Kidney tubule cell (primary cell): ENCODE measurements around the gene SOX6.
A peak's percentile ranks its signal among the peaks of the same experiment; 100 is the strongest.
"Not testable (repeated sequence)": the region's sequence is repeated elsewhere in the genome, so short reads cannot be mapped to it uniquely, and the experiment has no call there.

Experiments used
- DNase-seq: peaks from one replicate; pipeline ENCODE4 v3.0.0-alpha.2; 2018; ENCODE audit warnings: low spot score

Gene SOX6

GRCh38 chr11:16356057-16356760 lies at the start of gene SOX6:
Gene SOX6, minus strand, starts transcription at chr11:16356546. Its CDS starts 15,298 bp downstream, at chr11:16341248.
- peak; percentile 3 for DNase-seq

GRCh38 chr11:16404781-16405285 lies 48.5 kb upstream of the SOX6 start:
- DNase-seq, result no peak

- DNase-seq, result no peak
Measured at GRCh38 chr11:16403851-16404250, 47.5 kb upstream of the SOX6 start.

GRCh38 chr11:16403448-16403803 lies 47.1 kb upstream of the SOX6 start:
- no peak for DNase-seq

- DNase-seq, result peak; percentile 2
Measured at GRCh38 chr11:16402654-16403447, 46.5 kb upstream of the SOX6 start.

- DNase-seq, result peak; percentile 16
Measured at GRCh38 chr11:16397390-16397789, 41.0 kb upstream of the SOX6 start.

GRCh38 chr11:16395601-16396000 lies 39.3 kb upstream of the SOX6 start:
- DNase-seq, result no peak

GRCh38 chr11:16394947-16395346 lies 38.6 kb upstream of the SOX6 start:
- DNase-seq, result no peak

GRCh38 chr11:16393340-16393739 lies 37.0 kb upstream of the SOX6 start:
- DNase-seq, result no peak

GRCh38 chr11:16392616-16393015 lies 36.3 kb upstream of the SOX6 start:
- DNase-seq, result peak; percentile 20

- DNase-seq, result not testable (repeated sequence)
Measured at GRCh38 chr11:16390826-16391225, 34.5 kb upstream of the SOX6 start.

GRCh38 chr11:16385099-16385498 lies 28.8 kb upstream of the SOX6 start:
- DNase-seq, result no peak

GRCh38 chr11:16382638-16383380 lies 26.5 kb upstream of the SOX6 start:
- no peak for DNase-seq

GRCh38 chr11:16382186-16382585 lies 25.8 kb upstream of the SOX6 start:
- DNase-seq, result no peak

- DNase-seq, result no peak
Measured at GRCh38 chr11:16380941-16381568, 24.7 kb upstream of the SOX6 start.

GRCh38 chr11:16378906-16379305 lies 22.6 kb upstream of the SOX6 start:
- DNase-seq, result no peak

GRCh38 chr11:16377746-16378145 lies 21.4 kb upstream of the SOX6 start:
- DNase-seq, result no peak

GRCh38 chr11:16375664-16376063 lies 19.3 kb upstream of the SOX6 start:
- not testable (repeated sequence) for DNase-seq

- DNase-seq, result no peak
Measured at GRCh38 chr11:16373768-16374167, 17.4 kb upstream of the SOX6 start.

GRCh38 chr11:16372355-16372754 lies 16.0 kb upstream of the SOX6 start:
- DNase-seq, result no peak

GRCh38 chr11:16367252-16367651 lies 10.9 kb upstream of the SOX6 start:
- no peak for DNase-seq

- DNase-seq, result no peak
Measured at GRCh38 chr11:16365581-16366228, 9.4 kb upstream of the SOX6 start.
